IMR-90 (cell line): ENCODE data around the gene ZFYVE28. TPM values are rescaled to one million over a fixed set of nuclear protein-coding genes. Genes with fewer than 3 reads are reported as not detected.
"Not testable (repeated sequence)": the region's sequence is repeated elsewhere in the genome, so short reads cannot be mapped to it uniquely, and the experiment has no call there.

Experiments
- ATAC-seq: fragments of 200-7000 bp; cut with Tn5 transposase; 2 replicates; pipeline ENCODE4 v1.9.1; 2020; ENCODE audit warnings: low read depth, mild to moderate bottlenecking, moderate library complexity
- BruUV-seq: library from RNA; stranded (reverse); fragments of 400-500 nt; replicated peaks from 2 replicates; lab custom pipeline; 2021; lab: Mats Ljungman, UMichigan
- CTCF ChIA-PET: fragments of 300-600 bp; formaldehyde crosslinking; extraction: SDS; loops from one replicate; lab custom pipeline; 2021; ENCODE audit warnings: antibody characterized with exemption; lab: Yijun Ruan, JAX
- POLR2A ChIA-PET: fragments of 300-600 bp; sonication (Branson Sonifier 250); formaldehyde crosslinking; loops from one replicate; lab custom pipeline; 2022; ENCODE audit warnings: antibody characterized with exemption; ENCODE audit not compliant: unreplicated experiment; lab: Charles Lee
- DNase-seq: peaks from one replicate; pipeline ENCODE4 v3.0.0; 2013
- H2AFZ ChIP-seq: replicated peaks from 2 replicates; pipeline ENCODE3; 2013; ENCODE audit warnings: low read length, mild to moderate bottlenecking; ENCODE audit not compliant: poor library complexity
- H2AK5ac ChIP-seq: 2 replicates; pipeline ENCODE4 v1.6.1; 2013; ENCODE audit warnings: low read depth, low read length, inconsistent platforms
- H2AK9ac ChIP-seq: replicated peaks from 2 replicates; pipeline ENCODE3; 2013; ENCODE audit warnings: mild to moderate bottlenecking, low read depth, low read length, moderate library complexity; ENCODE audit not compliant: poor library complexity
- H2BK120ac ChIP-seq: 2 replicates; pipeline ENCODE4 v1.6.1; 2013; ENCODE audit warnings: low read depth, low read length, inconsistent platforms
- H2BK15ac ChIP-seq: 3 replicates; pipeline ENCODE4 v1.6.1; 2013; ENCODE audit warnings: low read depth, low read length, inconsistent platforms
- H2BK20ac ChIP-seq: 2 replicates; pipeline ENCODE4 v1.6.1; 2013; ENCODE audit warnings: low read depth, mild to moderate bottlenecking, inconsistent platforms, low read length, moderate library complexity
- H2BK5ac ChIP-seq: 2 replicates; pipeline ENCODE4 v1.6.1; 2013; ENCODE audit warnings: mild to moderate bottlenecking, low read depth, low read length, inconsistent platforms; ENCODE audit not compliant: poor library complexity, severe bottlenecking
- H3K14ac ChIP-seq: replicated peaks from 2 replicates; pipeline ENCODE4 v1.6.1; 2013; ENCODE audit warnings: low read depth, low read length, inconsistent platforms
- H3K18ac ChIP-seq: 2 replicates; pipeline ENCODE4 v1.6.1; 2013; ENCODE audit warnings: low read depth, low read length, control low read depth
- H3K23ac ChIP-seq: 2 replicates; pipeline ENCODE4 v1.6.1; 2013; ENCODE audit warnings: low read depth, low read length, inconsistent platforms
- H3K27ac ChIP-seq: 2 replicates; pipeline ENCODE4 v1.5.1; 2013; ENCODE audit warnings: mild to moderate bottlenecking, control low read depth, low read length; ENCODE audit not compliant: insufficient read depth
- H3K27me3 ChIP-seq: 2 replicates; pipeline ENCODE4 v1.6.1; 2013; ENCODE audit warnings: low read length; ENCODE audit not compliant: control insufficient read depth, insufficient read depth
- H3K36me3 ChIP-seq: 2 replicates; pipeline ENCODE4 v1.6.1; 2013; ENCODE audit warnings: low read length, mixed read lengths; ENCODE audit not compliant: control insufficient read depth, insufficient read depth
- H3K4ac ChIP-seq: 2 replicates; pipeline ENCODE4 v1.6.1; 2013; ENCODE audit warnings: low read depth, low read length, inconsistent platforms
- H3K4me1 ChIP-seq: 2 replicates; pipeline ENCODE4 v1.6.1; 2013; ENCODE audit warnings: low read length, mixed read lengths; ENCODE audit not compliant: control insufficient read depth, insufficient read depth
- H3K4me2 ChIP-seq: 2 replicates; pipeline ENCODE4 v1.6.1; 2013; ENCODE audit warnings: low read depth, mild to moderate bottlenecking, control low read depth, low read length, moderate library complexity
- H3K4me3 ChIP-seq: 2 replicates; pipeline ENCODE4 v1.5.1; 2013; ENCODE audit warnings: low read depth, mild to moderate bottlenecking, control low read depth, low read length, moderate library complexity; ENCODE audit not compliant: insufficient read depth
- H3K56ac ChIP-seq: 2 replicates; pipeline ENCODE4 v1.6.1; 2013; ENCODE audit warnings: low read length, inconsistent platforms; ENCODE audit not compliant: insufficient read depth; ENCODE audit errors: extremely low read depth
- H3K79me1 ChIP-seq, 2 experiments: 2 replicates each; pipeline ENCODE4 v1.6.1; 2013; ENCODE audit warnings: low read length in 2 of 2, inconsistent platforms in 1 of 2, low read depth in 1 of 2
- H3K9ac ChIP-seq: 2 replicates; pipeline ENCODE4 v1.6.1; 2013; ENCODE audit warnings: low read depth, low read length, control low read depth
- H3K9me1 ChIP-seq: 2 replicates; pipeline ENCODE4 v1.6.1; 2013; ENCODE audit warnings: low read length, inconsistent platforms; ENCODE audit not compliant: insufficient read depth
- H3K9me3 ChIP-seq: 2 replicates; pipeline ENCODE4 v1.6.1; 2013; ENCODE audit warnings: low read length; ENCODE audit not compliant: control insufficient read depth, insufficient read depth
- H4K20me1 ChIP-seq: 2 replicates; pipeline ENCODE4 v1.6.1; 2013; ENCODE audit warnings: low read length, inconsistent platforms; ENCODE audit not compliant: insufficient read depth
- H4K5ac ChIP-seq: 2 replicates; pipeline ENCODE4 v1.6.1; 2013; ENCODE audit warnings: mild to moderate bottlenecking, low read depth, low read length, control low read depth
- H4K8ac ChIP-seq, 2 experiments: 2 replicates each; pipeline ENCODE4 v1.6.1; 2013; ENCODE audit warnings: low read depth in 2 of 2, low read length in 2 of 2, control low read depth in 1 of 2, inconsistent platforms in 1 of 2
- H4K91ac ChIP-seq: 2 replicates; pipeline ENCODE4 v1.6.1; 2013; ENCODE audit warnings: low read depth, low read length, inconsistent platforms; ENCODE audit not compliant: insufficient read depth
- WGBS, 2 experiments: methylation state at CpG; one replicate each; pipeline versions ENCODE4 v1.1.5 to v1.1.7; 2013; ENCODE audit warnings: missing lambda C conversion rate in 2 of 2; ENCODE audit not compliant: insufficient read length in 1 of 2; ENCODE audit errors: extremely low coverage in 2 of 2; 5-methylcytosine and 5-hydroxymethylcytosine counted together
- dilution Hi-C: fragments of 300-500 bp; cut with HindIII; formaldehyde crosslinking; loops from one replicate; pipeline ENCODE4 v1.14.3; 2018; ENCODE audit warnings: low sequenced_read_pairs; ENCODE audit not compliant: unreplicated experiment
- in situ Hi-C: fragments of 300-500 bp; cut with MboI; formaldehyde crosslinking; loops from 3 replicates; pipeline ENCODE4 v1.14.3; 2019; ENCODE audit warnings: low sequenced_read_pairs, inconsistent platforms, mixed read lengths
- intact Hi-C: fragments of 100-400 bp; cut with micrococcal nuclease; formaldehyde crosslinking; loops from 2 replicates; pipeline ENCODE4 v1.10.0; 2022
- polyA plus RNA-seq, 3 experiments: library from polyadenylated mRNA; depleted of rRNA; stranded (reverse); fragments of >200 nt; gene quantifications; 2 replicates each; pipeline ENCODE4 v1.2.3, GENCODE V29; 2012; ENCODE audit warnings: low replicate concordance in 1 of 3
- total RNA-seq: library from RNA; depleted of rRNA; stranded (reverse); fragments of >200 nt; gene quantifications from 2 replicates; pipeline ENCODE4 v1.2.3, GENCODE V29; 2012

The ZFYVE28 gene
- total and polyA plus RNA-seq, 2 of the 4 experiments (the other 2 are of a cell fraction): 0.36 to 1.2 TPM

DNA sequence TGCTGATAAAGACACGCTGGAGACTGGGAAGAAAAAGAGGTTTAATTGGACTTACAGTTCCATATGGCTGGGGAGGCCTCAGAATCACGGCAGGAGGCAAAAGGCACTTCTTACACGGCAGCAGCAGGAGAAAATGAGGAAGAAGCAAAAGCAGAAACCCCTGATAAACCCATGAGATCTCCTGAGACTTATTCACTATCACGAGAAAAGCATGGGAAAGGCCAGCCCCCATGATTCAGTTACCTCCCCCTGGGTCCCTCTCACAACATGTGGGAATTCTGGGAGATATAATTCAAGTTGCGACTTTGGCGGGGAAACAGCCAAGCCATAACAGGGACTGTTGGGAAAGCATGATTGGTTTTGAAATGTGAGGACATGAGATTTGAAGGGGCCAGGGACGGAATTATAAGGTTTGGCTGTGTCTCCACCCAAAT is 35.7 kb downstream of the ZFYVE28 start:
- H3K56ac ChIP-seq, H3K4me2 ChIP-seq, ATAC-seq, H4K5ac ChIP-seq, H2AK5ac ChIP-seq, intact Hi-C loops, H3K79me1 ChIP-seq, H4K20me1 ChIP-seq, BruUV-seq, H2AK9ac ChIP-seq, H3K9me1 ChIP-seq, dilution Hi-C loops, H3K4me3 ChIP-seq, H4K8ac ChIP-seq, H3K4me1 ChIP-seq, H3K9ac ChIP-seq, H2BK15ac ChIP-seq, H2BK20ac ChIP-seq, H2BK5ac ChIP-seq, CTCF ChIA-PET, H3K4ac ChIP-seq, DNase-seq, H3K36me3 ChIP-seq, H2BK120ac ChIP-seq, H3K27ac ChIP-seq, H3K14ac ChIP-seq, H4K91ac ChIP-seq, H3K18ac ChIP-seq, H2AFZ ChIP-seq, in situ Hi-C loops, H3K9me3 ChIP-seq, H3K23ac ChIP-seq: not testable (repeated sequence)
- POLR2A ChIA-PET: interaction anchor here (0.6 kb wide), 1 partner anchor 80 kb away, joined by 4 read pairs; no protein-coding TSS in a partner anchor
- H3K27me3 ChIP-seq: peaks cover 47% of the 10 kb centered on the region
- WGBS, 2 experiments: no CpG with 5 or more reads among the region's 7 CpGs

DNA sequence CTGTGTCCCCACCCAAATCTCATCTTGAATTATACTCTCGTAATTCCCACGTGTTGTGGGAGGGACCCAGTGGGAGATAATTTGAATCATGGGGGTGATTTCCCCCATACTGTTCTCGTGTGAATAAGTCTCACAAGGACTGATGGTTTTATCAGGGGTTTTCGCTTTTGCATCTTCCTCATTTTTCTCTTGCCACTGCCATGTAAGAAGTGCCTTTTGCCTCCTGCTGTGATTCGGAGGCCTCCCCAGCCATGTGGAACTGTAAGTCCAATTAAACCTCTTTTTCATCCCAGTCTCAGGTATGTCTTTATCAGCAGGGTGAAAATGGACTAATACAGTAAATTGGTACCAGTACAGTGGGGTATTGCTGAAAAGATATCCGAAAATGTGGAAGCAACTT is 37.9 kb downstream of the ZFYVE28 start:
- H3K79me1 ChIP-seq, H3K27ac ChIP-seq, H2AK5ac ChIP-seq, H2BK5ac ChIP-seq, in situ Hi-C loops, H3K4me2 ChIP-seq, dilution Hi-C loops, H3K9me1 ChIP-seq, DNase-seq, H3K4me1 ChIP-seq, H2BK15ac ChIP-seq, H3K23ac ChIP-seq, ATAC-seq, H3K56ac ChIP-seq, H4K91ac ChIP-seq, BruUV-seq, H3K14ac ChIP-seq, H3K9me3 ChIP-seq, H4K5ac ChIP-seq, H4K8ac ChIP-seq, H3K9ac ChIP-seq, H4K20me1 ChIP-seq, H3K18ac ChIP-seq, H3K4me3 ChIP-seq, H3K4ac ChIP-seq, H2BK20ac ChIP-seq, CTCF ChIA-PET, H2AK9ac ChIP-seq, H3K36me3 ChIP-seq, intact Hi-C loops, H2AFZ ChIP-seq, H2BK120ac ChIP-seq: not testable (repeated sequence)
- WGBS, 2 experiments: 60% methylated on average over 1 of the region's 6 CpGs; no CpG with 5 or more reads in 1 of the 2 experiments
- peaks cover 39% of the 10 kb centered on the region for H3K27me3 ChIP-seq
- POLR2A ChIA-PET: interaction anchor here (0.6 kb wide), 1 partner anchor 63 kb away, joined by 4 read pairs; no protein-coding TSS in a partner anchor
